Kidney (tissue), 22 donors: ENCODE measurements around the gene RALGAPB. TPM values are rescaled to one million over a fixed set of nuclear protein-coding genes. Genes with fewer than 3 reads are reported as not detected.
A peak's percentile ranks its signal among the peaks of the same experiment; 100 is the strongest.

ENCODE experiments used
- DNase-seq, 5 donors: peaks; one replicate each; pipeline ENCODE4 v3.0.0-alpha.2; 2013 to 2020
- FAIRE-seq: peaks from 2 replicates; lab custom pipeline; 2012; peaks lifted over from hg19 to GRCh38; lab: Jason Lieb, UNC
- H3K27ac ChIP-seq, 2 donors: one replicate each; pipeline ENCODE4 v1.7.0; 2013; ENCODE audit warnings: low read depth in 2 of 2, low read length in 2 of 2, inconsistent platforms in 1 of 2
- H3K27me3 ChIP-seq: one replicate; pipeline ENCODE4 v1.7.1; 2013; ENCODE audit warnings: low read length, inconsistent platforms; ENCODE audit not compliant: control insufficient read depth, insufficient read depth
- H3K36me3 ChIP-seq, 3 donors: one replicate each; pipeline versions ENCODE4 v1.7.0 to v1.7.1; 2013; ENCODE audit warnings: low read length in 3 of 3, control low read depth in 1 of 3, inconsistent platforms in 1 of 3; ENCODE audit not compliant: insufficient read depth in 3 of 3, control insufficient read depth in 2 of 3
- H3K4me1 ChIP-seq, 3 donors: one replicate each; pipeline versions ENCODE4 v1.7.0 to v1.7.1; 2013; ENCODE audit warnings: low read length in 3 of 3, inconsistent platforms in 1 of 3, low read depth in 1 of 3; ENCODE audit not compliant: control insufficient read depth in 2 of 3, insufficient read depth in 2 of 3
- H3K4me3 ChIP-seq, 3 donors: one replicate each; pipeline versions ENCODE4 v1.7.0 to v1.8.1; 2013; ENCODE audit warnings: low read length in 3 of 3, control low read depth in 1 of 3, inconsistent platforms in 1 of 3
- H3K9ac ChIP-seq, 3 donors: one replicate each; pipeline versions ENCODE4 v1.7.0 to v1.7.1; 2013; ENCODE audit warnings: low read length in 3 of 3, control low read depth in 1 of 3, inconsistent platforms in 1 of 3
- H3K9me3 ChIP-seq, 3 donors: one replicate each; pipeline versions ENCODE4 v1.7.0 to v1.7.1; 2013; ENCODE audit warnings: low read length in 3 of 3, control low read depth in 1 of 3, inconsistent platforms in 1 of 3; ENCODE audit not compliant: control insufficient read depth in 2 of 3, insufficient read depth in 1 of 3
- intact Hi-C: fragments of 100-400 bp; cut with DNase I; formaldehyde crosslinking; loops from one replicate; pipeline ENCODE4 v1.11.1; 2022
- long read RNA-seq, 10 donors: library from polyadenylated mRNA in 1 of 10; unstranded in 1 of 10; transcript quantifications; one replicate each; pipeline ENCODE4 v2.0.0 and lab custom pipeline, GENCODE V29; 2021 to 2026
- polyA plus RNA-seq: library from polyadenylated mRNA; stranded (reverse); fragments of 350-450 nt; fragmentation: Illumina TruSeq; extraction: RNeasy Lipid Tissue Mini Kit (QIAGEN cat#74804); gene quantifications from one replicate; pipeline ENCODE4 v1.2.3, GENCODE V29; 2014; ENCODE audit warnings: low read depth, low replicate concordance; ENCODE audit not compliant: insufficient read depth
- total RNA-seq: library from RNA; stranded (reverse); fragmentation: NEBNext Ultra II Directional; extraction: Animal tissue kit (Norgen Biotek cat#: 25700); gene quantifications from one replicate; pipeline ENCODE4 v1.2.1, GENCODE V29; 2021
- TF ChIP-seq, protein P1 (sequence below): IDR thresholded peaks from 3 replicates; pipeline ENCODE4 v1.5.1; 2012; ENCODE audit warnings: mild to moderate bottlenecking, moderate library complexity, borderline replicate concordance; ENCODE audit not compliant: insufficient read depth; ENCODE audit errors: extremely low read depth
- donor health status: control.
- donor health status: control.
- donor health status: control.
- donor health status: control.
- donor health status: control.
- donor health status: DM: yes; HTN: yes; CAD: no.
- donor health status: Normal renal cell carcinoma (clear cell type).

RALGAPB gene
- total RNA-seq = 43.3 TPM
- 9.4 TPM for polyA plus RNA-seq
- long read RNA-seq, donor 1, partial matches to known transcripts = 6 of 6 reads
- long read RNA-seq, donor 1, other reads (novel, unspliced or antisense) = 0 of 6 reads
- long read RNA-seq, donor 2, full-length matches to known transcripts = 2 of 2 reads
- long read RNA-seq, donor 2, partial matches to known transcripts = 0 of 2 reads
- long read RNA-seq, donor 2, other reads (novel, unspliced or antisense) = 0 of 2 reads
- long read RNA-seq, donor 3, full-length matches to known transcripts = 1 of 18 reads
- long read RNA-seq, donor 3, partial matches to known transcripts = 17 of 18 reads
- long read RNA-seq, donor 3, other reads (novel, unspliced or antisense) = 0 of 18 reads
- long read RNA-seq, donor 4, full-length matches to known transcripts = 1 of 1 reads
- long read RNA-seq, donor 4, partial matches to known transcripts = 0 of 1 reads
- long read RNA-seq, donor 4, other reads (novel, unspliced or antisense) = 0 of 1 reads
- long read RNA-seq, donor 5 = 0 reads
- long read RNA-seq, donor 6 = 0 reads
- long read RNA-seq, donor 7, partial matches to known transcripts = 6 of 9 reads
- long read RNA-seq, donor 7, other reads (novel, unspliced or antisense) = 3 of 9 reads
- long read RNA-seq, donor 8, full-length matches to known transcripts = 1 of 1 reads
- long read RNA-seq, donor 8, partial matches to known transcripts = 0 of 1 reads
- long read RNA-seq, donor 8, other reads (novel, unspliced or antisense) = 0 of 1 reads
- long read RNA-seq, donor 9 = 0 reads
- long read RNA-seq, donor 10, full-length matches to known transcripts = 1 of 1 reads
- long read RNA-seq, donor 10, partial matches to known transcripts = 0 of 1 reads
- long read RNA-seq, donor 10, other reads (novel, unspliced or antisense) = 0 of 1 reads

DNA sequence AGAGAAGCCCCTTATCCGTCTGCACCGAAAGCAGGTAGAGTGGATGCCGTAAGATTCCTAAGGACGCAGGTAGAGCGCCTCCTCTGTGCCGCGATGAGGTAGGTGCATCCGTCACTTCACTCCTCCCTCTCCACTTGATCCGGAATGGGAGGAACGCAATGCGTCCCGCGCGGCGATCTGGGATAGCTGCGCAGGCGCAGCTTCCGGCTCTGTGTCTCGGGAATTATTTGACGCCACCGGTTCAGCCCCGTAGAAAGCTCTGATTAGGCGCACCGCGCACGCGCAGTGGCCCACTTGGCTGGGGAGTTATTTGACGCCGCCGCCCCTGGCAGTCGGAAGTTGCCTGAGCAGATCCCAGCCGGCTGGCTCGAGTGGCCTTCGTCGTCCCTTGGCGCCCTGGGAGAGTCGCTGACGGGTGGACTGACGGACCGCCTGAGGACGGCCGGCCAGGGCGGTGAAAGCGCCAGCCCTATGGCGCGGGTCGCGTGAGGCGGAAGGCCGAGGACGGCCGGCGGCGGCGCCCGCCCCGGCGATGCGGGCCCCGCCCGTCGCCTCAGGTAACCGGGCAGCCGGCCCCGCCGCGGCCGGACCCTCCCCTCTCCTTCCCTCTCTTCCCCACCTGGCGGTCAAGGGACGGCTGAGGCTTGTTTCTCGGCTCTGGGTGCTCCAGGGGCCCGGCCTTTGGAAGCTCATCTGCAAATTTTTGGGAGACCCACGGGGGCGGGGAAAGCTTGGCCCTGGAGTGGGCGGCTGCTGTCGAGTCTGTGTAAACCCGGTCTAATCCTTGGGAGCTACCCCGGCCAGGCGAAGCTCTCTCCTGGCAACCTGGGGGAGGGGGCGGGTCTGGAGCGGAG lies at the start of gene RALGAPB:
Gene RALGAPB (plus strand): TSS at position 331 of the 854 bp plus-strand sequence. CDS start 15,590 bp downstream, outside the sequence.
- TF ChIP-seq, protein P1, sequence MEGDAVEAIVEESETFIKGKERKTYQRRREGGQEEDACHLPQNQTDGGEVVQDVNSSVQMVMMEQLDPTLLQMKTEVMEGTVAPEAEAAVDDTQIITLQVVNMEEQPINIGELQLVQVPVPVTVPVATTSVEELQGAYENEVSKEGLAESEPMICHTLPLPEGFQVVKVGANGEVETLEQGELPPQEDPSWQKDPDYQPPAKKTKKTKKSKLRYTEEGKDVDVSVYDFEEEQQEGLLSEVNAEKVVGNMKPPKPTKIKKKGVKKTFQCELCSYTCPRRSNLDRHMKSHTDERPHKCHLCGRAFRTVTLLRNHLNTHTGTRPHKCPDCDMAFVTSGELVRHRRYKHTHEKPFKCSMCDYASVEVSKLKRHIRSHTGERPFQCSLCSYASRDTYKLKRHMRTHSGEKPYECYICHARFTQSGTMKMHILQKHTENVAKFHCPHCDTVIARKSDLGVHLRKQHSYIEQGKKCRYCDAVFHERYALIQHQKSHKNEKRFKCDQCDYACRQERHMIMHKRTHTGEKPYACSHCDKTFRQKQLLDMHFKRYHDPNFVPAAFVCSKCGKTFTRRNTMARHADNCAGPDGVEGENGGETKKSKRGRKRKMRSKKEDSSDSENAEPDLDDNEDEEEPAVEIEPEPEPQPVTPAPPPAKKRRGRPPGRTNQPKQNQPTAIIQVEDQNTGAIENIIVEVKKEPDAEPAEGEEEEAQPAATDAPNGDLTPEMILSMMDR = peak; percentile 26
- no peaks in the 10 kb centered on the region for H3K36me3 ChIP-seq
- peak within 1 kb of the TSS; percentile 66 to 92 (median 86) for H3K9ac ChIP-seq
- peak; percentile 32 for FAIRE-seq
- peak within 1 kb of the TSS; percentile 83 to 90 for H3K27ac ChIP-seq
- peaks cover 2 to 10% (median 6%) of the 10 kb centered on the region in 3 donors for H3K4me1 ChIP-seq
- no peaks in the 10 kb centered on the region for H3K27me3 ChIP-seq
- peak; percentile 99 to 100 (median 100) for DNase-seq
- H3K9me3 ChIP-seq = no peaks in the 10 kb centered on the region
- intact Hi-C loops = no loop called here
- H3K4me3 ChIP-seq = peak within 1 kb of the TSS; percentile 83 to 91 (median 87)

DNA sequence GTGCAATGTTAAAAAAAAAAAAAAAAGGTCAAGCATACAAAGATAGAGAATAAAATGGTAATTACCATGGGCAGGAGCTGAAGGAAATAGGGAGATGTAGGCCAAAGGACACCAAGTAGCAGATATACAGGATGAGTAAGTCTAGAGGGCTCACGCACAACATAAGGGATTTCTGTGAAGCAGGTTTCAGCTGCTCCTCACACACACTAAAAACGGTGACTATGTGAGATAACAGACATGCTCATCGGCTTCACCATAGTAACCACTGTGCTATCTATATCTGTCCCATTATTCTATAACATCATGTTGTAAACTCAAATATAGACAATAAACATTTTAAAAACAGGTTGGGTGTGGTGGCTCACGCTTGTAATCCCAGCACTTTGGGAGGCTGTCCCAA lies 49.1 kb upstream of the RALGAPB start:
- no peak for DNase-seq
- Histone ChIP-seq H3K4me3 (no peak overlapping the region), H3K27ac (no peak overlapping the region), H3K36me3 (peaks cover 12 to 79% (median 64%) of the 10 kb centered on the region in 3 donors), H3K9ac (no peak overlapping the region), H3K9me3 (no peaks in the 10 kb centered on the region), H3K27me3 (no peaks in the 10 kb centered on the region), H3K4me1 (no peaks in the 10 kb centered on the region)
- intact Hi-C loops = no loop called here
- FAIRE-seq = no peak
- TF ChIP-seq, protein P1 = no peak

DNA sequence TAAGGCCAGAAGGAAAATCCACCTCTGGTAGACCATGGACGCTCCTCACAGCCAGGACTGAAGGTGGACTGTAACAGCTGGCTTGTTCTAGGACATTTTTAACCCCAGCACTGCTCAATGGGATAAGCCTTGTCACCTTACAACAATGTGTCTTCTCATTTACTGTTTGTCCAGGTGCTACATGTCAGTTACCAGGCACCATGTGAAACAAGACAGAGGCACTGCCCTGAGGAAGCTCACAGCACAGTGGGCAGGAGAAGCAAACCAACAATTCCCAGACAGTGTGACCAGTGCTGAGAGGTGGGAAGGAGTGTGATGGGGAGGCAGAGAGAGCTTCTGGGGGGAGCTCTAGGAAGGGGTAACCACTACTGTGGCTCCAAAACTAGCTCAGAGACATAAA lies 48.2 kb upstream of the RALGAPB start:
- TF ChIP-seq, protein P1 = no peak
- no peak overlapping the region for H3K4me3 ChIP-seq
- DNase-seq (no peak), FAIRE-seq (no peak)
- intact Hi-C loops = no loop called here
- H3K9ac ChIP-seq = no peak overlapping the region
- peaks cover 13 to 83% (median 72%) of the 10 kb centered on the region in 3 donors for H3K36me3 ChIP-seq
- H3K4me1 ChIP-seq = no peaks in the 10 kb centered on the region
- no peak overlapping the region for H3K27ac ChIP-seq
- H3K27me3 ChIP-seq = no peaks in the 10 kb centered on the region
- H3K9me3 ChIP-seq = no peaks in the 10 kb centered on the region
